Stomach (tissue), 9 donors: ENCODE results near the gene BRD2. TPM values are rescaled to one million over a fixed set of nuclear protein-coding genes. Genes with fewer than 3 reads are reported as not detected.
A peak's percentile ranks its signal among the peaks of the same experiment; 100 is the strongest.

Experiments used
- DNase-seq, 2 donors: peaks; one replicate each; pipeline versions ENCODE4 v3.0.0 to v3.0.0-alpha.2; 2013 to 2019
- H3K27ac ChIP-seq, 5 donors: fragments of 200-600 bp in 4 of 5; sonication (generic) in 4 of 5; one replicate each; pipeline ENCODE4 v1.5.1; 2013 to 2019; ENCODE audit warnings: mild to moderate bottlenecking in 1 of 5, moderate library complexity in 1 of 5
- H3K27me3 ChIP-seq, 3 donors: fragments of 200-600 bp; sonication (generic); one replicate each; pipeline ENCODE4 v1.5.1; 2017 to 2019; ENCODE audit warnings: mixed run types in 1 of 3
- H3K36me3 ChIP-seq, 4 donors: fragments of 200-600 bp; sonication (generic); 1 replicate in 3 of 4; 2 replicates in 1 of 4; pipeline ENCODE4 v1.5.1; 2016 to 2019
- H3K4me1 ChIP-seq, 4 donors: fragments of 200-600 bp; sonication (generic); one replicate each; pipeline ENCODE4 v1.5.1; 2016 to 2019
- H3K4me3 ChIP-seq, 4 donors: fragments of 200-600 bp; sonication (generic) in 3 of 4; one replicate each; pipeline ENCODE4 v1.5.1; 2016 to 2019; ENCODE audit warnings: mild to moderate bottlenecking in 1 of 4
- H3K9me3 ChIP-seq, 4 donors: fragments of 200-600 bp; sonication (generic); one replicate each; pipeline ENCODE4 v1.5.1; 2016 to 2019
- CTCF ChIP-seq, 7 experiments: fragments of 450-650 bp in 4 of 7; fragments of 200-600 bp in 3 of 7; sonication (generic) in 3 of 7; IDR thresholded peaks; one replicate each; pipeline ENCODE4 v1.5.1; 2016 to 2019; ENCODE audit warnings: antibody characterized with exemption in 7 of 7, control low read depth in 2 of 7, mild to moderate bottlenecking in 1 of 7
- EP300 ChIP-seq: sonication (generic); formaldehyde crosslinking; IDR thresholded peaks from one replicate; pipeline ENCODE4 v1.6.1; 2017; ENCODE audit warnings: antibody characterized with exemption
- POLR2A ChIP-seq, 4 donors: fragments of 450-650 bp; IDR thresholded peaks; one replicate each; pipeline ENCODE4 v1.6.1; 2016; ENCODE audit warnings: antibody characterized with exemption in 4 of 4, control low read depth in 2 of 4, mild to moderate bottlenecking in 1 of 4, moderate library complexity in 1 of 4
- POLR2AphosphoS5 ChIP-seq, 3 donors: sonication (generic); formaldehyde crosslinking; IDR thresholded peaks; one replicate each; pipeline ENCODE4 v1.6.1; 2016; ENCODE audit warnings: antibody characterized with exemption in 3 of 3
- WGBS, 5 donors: extraction: QIAGEN DNeasy Blood & Tissue Kit in 3 of 5; methylation state at CpG; one replicate each; pipeline versions ENCODE4 v1.1.5 to v1.1.7; 2013 to 2018; 5-methylcytosine and 5-hydroxymethylcytosine counted together
- intact Hi-C: fragments of 100-400 bp; cut with DNase I; formaldehyde crosslinking; loops from one replicate; pipeline ENCODE4 v1.15.1; 2023; ENCODE audit warnings: low total_unique reads
- polyA plus RNA-seq, 3 donors: library from polyadenylated mRNA; stranded (reverse); fragments of 200-250 nt; gene quantifications; one replicate each; pipeline ENCODE4 v1.2.3, GENCODE V29; 2013
- total RNA-seq, 5 donors: library from RNA; depleted of rRNA; stranded (reverse); fragments of >200 nt; gene quantifications; one replicate each; pipeline versions ENCODE4 v1.1.0 to v1.2.3, GENCODE V29; 2014 to 2016
- donor health status: healthy with polysubstance abuse.
- donor health status: Bipolar disorder and iron deficiency.
- donor health status: healthy.

The BRD2 gene
- total and polyA plus RNA-seq, 8 donors: 70.7 to 538 (median 129) TPM

DNA sequence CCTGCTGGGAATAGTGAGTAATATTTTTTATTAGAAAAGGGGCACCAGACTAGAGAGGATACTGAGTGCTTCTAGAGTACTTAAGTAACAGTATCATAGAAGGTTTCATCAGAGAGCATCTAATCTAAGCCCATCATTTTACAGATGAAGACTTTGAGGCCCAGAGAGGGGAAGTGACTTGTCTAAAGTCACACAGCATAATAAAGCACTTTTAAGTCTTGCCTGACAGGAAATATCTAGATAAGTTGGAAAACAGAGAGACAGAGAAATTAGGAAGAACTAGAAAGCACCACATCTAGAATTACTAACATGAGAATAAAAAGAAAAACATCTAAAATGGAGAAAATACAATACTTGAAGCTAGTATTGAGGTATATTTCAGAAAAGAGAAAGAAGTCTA is 21.5 kb upstream of the BRD2 start:
- Histone ChIP-seq H3K4me1 (peaks cover 0 to 31% (median 12%) of the 10 kb centered on the region in 4 donors), H3K27me3 (no peaks in the 10 kb centered on the region), H3K36me3 (peaks cover 0 to 17% (median 5%) of the 10 kb centered on the region in 4 donors), H3K27ac (no peak overlapping the region), H3K9me3 (peaks cover 0 to 5% (median 0%) of the 10 kb centered on the region in 4 donors), H3K4me3 (no peak overlapping the region)
- intact Hi-C loops: no loop called here
- TF ChIP-seq EP300: no peak
- TF ChIP-seq POLR2A (IDR thresholded peaks at IDR 0.05): no peak
- DNase-seq: no peak

DNA sequence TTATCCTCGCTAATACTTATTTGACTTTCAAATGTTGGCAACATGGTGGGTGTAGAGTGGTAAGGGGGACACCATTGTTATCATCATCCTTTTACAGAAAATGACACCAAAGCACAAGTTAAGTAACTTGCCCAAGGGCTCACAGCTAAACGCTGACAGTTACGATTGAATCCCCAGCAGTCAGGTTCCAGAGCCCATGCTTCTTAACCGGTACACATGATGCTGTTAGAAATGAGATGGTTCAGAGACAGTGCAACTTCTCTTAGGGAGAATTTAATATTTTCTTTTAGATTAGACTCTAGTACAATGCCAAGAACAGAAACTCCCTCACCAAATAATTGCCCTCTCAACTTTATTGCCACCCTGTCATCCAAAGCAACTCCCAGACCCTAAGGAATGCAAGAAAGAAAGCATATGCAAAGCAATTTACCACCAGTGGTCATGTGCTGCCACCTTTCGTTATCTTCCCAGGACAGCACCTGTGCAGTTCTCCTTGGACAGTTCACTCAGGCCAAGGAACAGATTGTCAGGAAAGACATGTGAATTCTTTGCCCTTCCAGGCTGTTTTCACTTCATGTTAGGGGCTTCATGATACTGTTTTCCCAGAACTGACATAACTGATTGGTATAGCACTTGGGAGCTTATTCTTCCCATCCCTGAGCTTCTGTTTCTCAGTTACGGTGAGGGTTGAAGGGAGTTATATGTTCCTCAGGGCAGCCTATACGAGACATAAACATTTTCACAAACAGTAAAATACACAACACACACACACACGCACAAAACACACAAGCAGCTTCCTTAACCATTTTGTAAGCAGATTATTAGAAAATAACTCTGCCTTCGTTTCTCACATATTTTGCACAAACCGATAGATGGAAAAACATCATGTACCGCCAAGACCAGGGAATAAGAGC is 20.6 kb upstream of the BRD2 start:
- 67 to 73% (median 71%) methylated on average over 11 of the region's 11 CpGs for WGBS, 5 donors
- intact Hi-C loops: no loop called here
- H3K27me3 ChIP-seq: no peaks in the 10 kb centered on the region
- TF ChIP-seq POLR2AphosphoS5 (IDR thresholded peaks at IDR 0.05) (peak in 1 of 3 donors; percentile 24), POLR2A (IDR thresholded peaks at IDR 0.05) (no peak), EP300 (no peak), CTCF (IDR thresholded peaks at IDR 0.05) (peak in 3 of 7 experiments; percentile 31 to 60 (median 34))
- peaks cover 0 to 5% (median 0%) of the 10 kb centered on the region in 4 donors for H3K9me3 ChIP-seq
- H3K36me3 ChIP-seq: peaks cover 0 to 17% (median 5%) of the 10 kb centered on the region in 4 donors
- H3K4me1 ChIP-seq: peaks cover 0 to 40% (median 18%) of the 10 kb centered on the region in 4 donors
- H3K27ac ChIP-seq: no peak overlapping the region
- no peak overlapping the region for H3K4me3 ChIP-seq
- DNase-seq: peak in 1 of 2 donors; percentile 82

DNA sequence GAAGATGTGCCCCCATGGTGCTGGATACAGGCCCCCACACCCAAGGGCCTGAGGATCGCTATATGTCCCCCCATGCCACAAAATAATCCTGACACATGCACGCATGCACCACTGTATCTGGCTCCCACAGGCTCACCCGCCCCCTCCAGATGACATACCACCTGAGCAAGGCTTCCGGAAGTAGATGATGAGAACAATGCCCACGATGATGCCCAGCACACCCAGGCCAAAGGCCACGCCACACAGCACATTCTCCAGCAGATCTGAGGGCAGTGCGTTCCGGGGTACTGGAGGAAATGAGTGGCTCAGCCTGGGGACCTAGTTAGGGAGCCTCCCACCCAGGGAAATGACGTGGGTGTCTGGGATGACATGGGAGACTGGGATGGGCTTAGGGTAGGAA is 19.3 kb upstream of the BRD2 start:
- intact Hi-C loops: no loop called here
- Histone ChIP-seq H3K36me3 (peaks cover 0 to 17% (median 5%) of the 10 kb centered on the region in 4 donors), H3K9me3 (peaks cover 0 to 5% (median 0%) of the 10 kb centered on the region in 4 donors), H3K4me3 (no peak overlapping the region), H3K27ac (no peak overlapping the region), H3K4me1 (peaks cover 0 to 50% (median 16%) of the 10 kb centered on the region in 4 donors), H3K27me3 (no peaks in the 10 kb centered on the region)
- DNase-seq: no peak
- WGBS, 5 donors: 84 to 88% (median 88%) methylated on average over 9 of the region's 9 CpGs
- no peak for TF ChIP-seq EP300

DNA sequence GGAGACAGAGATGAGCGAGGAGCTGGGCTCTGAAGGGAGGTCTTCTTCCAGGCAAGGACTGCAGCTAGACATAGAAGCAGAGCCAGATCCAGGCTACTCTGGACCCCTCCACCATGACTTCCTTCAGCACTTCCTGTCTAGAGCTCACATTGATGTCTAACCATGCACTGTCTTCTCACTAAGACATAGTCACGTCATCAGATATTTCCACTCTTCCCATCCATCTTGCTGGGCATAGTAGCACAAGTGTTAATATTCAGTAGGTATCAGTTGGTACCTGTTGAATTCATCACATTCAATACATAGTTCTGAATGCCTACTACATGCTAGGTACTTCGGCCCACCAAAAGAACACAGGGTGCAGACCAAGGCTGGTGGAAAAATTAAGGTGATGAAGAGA is 18.4 kb upstream of the BRD2 start:
- Histone ChIP-seq H3K9me3 (peaks cover 0 to 5% (median 0%) of the 10 kb centered on the region in 4 donors), H3K36me3 (peaks cover 0 to 17% (median 5%) of the 10 kb centered on the region in 4 donors), H3K27me3 (no peaks in the 10 kb centered on the region), H3K27ac (no peak overlapping the region), H3K4me3 (peak overlapping the region in 1 of 4 donors; percentile 46), H3K4me1 (peaks cover 0 to 46% (median 16%) of the 10 kb centered on the region in 4 donors)
- 81 to 96% (median 93%) methylated on average over 3 of the region's 3 CpGs for WGBS, 5 donors
- no peak for TF ChIP-seq EP300
- TF ChIP-seq POLR2A (IDR thresholded peaks at IDR 0.05): no peak
- no peak for TF ChIP-seq POLR2AphosphoS5 (IDR thresholded peaks at IDR 0.05)
- TF ChIP-seq CTCF (IDR thresholded peaks at IDR 0.05): no peak
- no peak for DNase-seq
- intact Hi-C loops: no loop called here

DNA sequence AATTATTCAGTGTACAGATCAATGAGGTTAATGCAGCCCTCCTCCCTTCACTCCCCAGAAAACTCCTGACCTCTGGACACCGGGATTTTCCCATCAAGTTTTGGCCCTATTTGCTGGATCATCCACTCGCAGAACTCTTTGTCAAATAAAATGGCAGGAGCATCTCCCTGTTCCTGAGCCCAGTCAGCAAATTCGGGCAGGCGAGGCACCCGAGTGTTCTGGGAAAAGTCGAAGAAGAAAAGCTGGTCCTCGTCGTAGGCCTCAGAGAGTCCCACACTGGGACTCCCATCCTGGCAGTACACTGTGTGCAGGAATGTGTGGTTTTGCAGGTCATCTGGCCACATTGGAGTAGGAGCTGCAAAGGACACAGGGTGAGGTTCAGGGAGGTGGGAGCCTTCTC is 17.9 kb upstream of the BRD2 start:
- Histone ChIP-seq H3K36me3 (peaks cover 0 to 17% (median 5%) of the 10 kb centered on the region in 4 donors), H3K4me1 (peaks cover 0 to 48% (median 14%) of the 10 kb centered on the region in 4 donors), H3K27me3 (no peaks in the 10 kb centered on the region), H3K9me3 (peaks cover 0 to 5% (median 0%) of the 10 kb centered on the region in 4 donors), H3K27ac (no peak overlapping the region), H3K4me3 (peak overlapping the region in 1 of 4 donors; percentile 46)
- WGBS, 5 donors: 86 to 93% (median 89%) methylated on average over 8 of the region's 8 CpGs
- intact Hi-C loops: no loop called here
- TF ChIP-seq POLR2AphosphoS5 (IDR thresholded peaks at IDR 0.05): no peak
- TF ChIP-seq EP300: no peak
- TF ChIP-seq CTCF (IDR thresholded peaks at IDR 0.05): no peak
- no peak for TF ChIP-seq POLR2A (IDR thresholded peaks at IDR 0.05)
- no peak for DNase-seq
